ENCODE data around the gene SLC25A48.
"Not testable (repeated sequence)": the region's sequence is repeated elsewhere in the genome, so short reads cannot be mapped to it uniquely, and the experiment has no call there.

SLC25A48 gene

GRCh38 chr5:135857630-135858311 lies 23.3 kb downstream of the SLC25A48 start:
- DNase-seq (ENCODE audit: low read depth), result peak; percentile 98
- H3K4me3 ChIP-seq (ENCODE audit: low read depth, low read length), result peak overlapping the region; percentile 17; the same call in 1 of the 2 replicates
- TF ChIP-seq, protein P1, sequence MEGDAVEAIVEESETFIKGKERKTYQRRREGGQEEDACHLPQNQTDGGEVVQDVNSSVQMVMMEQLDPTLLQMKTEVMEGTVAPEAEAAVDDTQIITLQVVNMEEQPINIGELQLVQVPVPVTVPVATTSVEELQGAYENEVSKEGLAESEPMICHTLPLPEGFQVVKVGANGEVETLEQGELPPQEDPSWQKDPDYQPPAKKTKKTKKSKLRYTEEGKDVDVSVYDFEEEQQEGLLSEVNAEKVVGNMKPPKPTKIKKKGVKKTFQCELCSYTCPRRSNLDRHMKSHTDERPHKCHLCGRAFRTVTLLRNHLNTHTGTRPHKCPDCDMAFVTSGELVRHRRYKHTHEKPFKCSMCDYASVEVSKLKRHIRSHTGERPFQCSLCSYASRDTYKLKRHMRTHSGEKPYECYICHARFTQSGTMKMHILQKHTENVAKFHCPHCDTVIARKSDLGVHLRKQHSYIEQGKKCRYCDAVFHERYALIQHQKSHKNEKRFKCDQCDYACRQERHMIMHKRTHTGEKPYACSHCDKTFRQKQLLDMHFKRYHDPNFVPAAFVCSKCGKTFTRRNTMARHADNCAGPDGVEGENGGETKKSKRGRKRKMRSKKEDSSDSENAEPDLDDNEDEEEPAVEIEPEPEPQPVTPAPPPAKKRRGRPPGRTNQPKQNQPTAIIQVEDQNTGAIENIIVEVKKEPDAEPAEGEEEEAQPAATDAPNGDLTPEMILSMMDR (IDR thresholded peaks at IDR 0.05; ENCODE audit: control insufficient read depth, extremely low read depth, insufficient read depth), result no peak

- not testable (repeated sequence) for DNase-seq (ENCODE audit: low read depth); H3K4me3 ChIP-seq (ENCODE audit: low read depth, low read length)
These were observed 24.7 kb downstream of the SLC25A48 start for GRCh38 chr5:135859186-135859585.

DNA sequence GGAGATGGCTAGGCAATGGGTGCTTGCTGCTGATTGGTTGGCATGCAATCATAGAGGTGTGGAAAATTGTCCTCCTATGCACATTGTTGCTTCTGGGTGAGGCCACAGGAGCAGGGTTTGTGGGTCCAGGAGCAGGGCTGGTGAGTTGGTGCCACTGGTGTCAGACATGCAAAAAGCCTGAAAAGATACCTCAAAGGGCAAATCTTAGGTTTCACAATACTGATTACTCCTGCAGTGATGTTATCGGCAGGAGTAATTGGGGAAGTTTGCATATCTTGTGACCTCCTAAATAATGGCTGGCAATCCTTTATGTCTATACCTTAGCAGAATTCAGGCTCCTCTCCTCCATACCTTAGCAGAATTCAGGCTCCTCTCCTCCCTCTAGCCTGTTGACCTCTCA lies 25.2 kb downstream of the SLC25A48 start:
- DNase-seq (ENCODE audit: low read depth), result no peak
- no peak overlapping the region for H3K4me3 ChIP-seq (ENCODE audit: low read depth, low read length)
- TF ChIP-seq, protein P1 (IDR thresholded peaks at IDR 0.05; ENCODE audit: control insufficient read depth, extremely low read depth, insufficient read depth), result no peak

DNA sequence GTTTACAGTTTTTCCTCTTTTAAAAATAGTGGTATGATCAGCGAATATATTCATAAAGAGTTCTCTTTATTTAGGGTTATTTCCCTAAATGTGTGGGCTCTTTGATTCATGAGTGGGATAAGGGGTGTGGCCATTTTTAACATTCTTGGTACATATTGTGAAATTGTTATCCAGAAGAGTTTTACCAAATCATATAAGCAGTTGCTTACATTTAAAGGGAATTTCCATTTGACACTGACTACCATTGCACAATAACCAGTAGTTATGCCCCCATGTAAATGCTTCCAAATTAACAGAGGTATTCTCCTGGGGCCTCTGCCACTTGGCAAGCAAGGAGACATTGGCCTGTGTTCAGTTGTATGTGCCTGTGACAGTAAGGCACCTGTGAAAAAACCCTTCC lies 27.2 kb downstream of the SLC25A48 start:
- TF ChIP-seq, protein P1 (IDR thresholded peaks at IDR 0.05; ENCODE audit: control insufficient read depth, extremely low read depth, insufficient read depth), result no peak
- no peak for DNase-seq (ENCODE audit: low read depth)
- no peak overlapping the region for H3K4me3 ChIP-seq (ENCODE audit: low read depth, low read length)

DNA sequence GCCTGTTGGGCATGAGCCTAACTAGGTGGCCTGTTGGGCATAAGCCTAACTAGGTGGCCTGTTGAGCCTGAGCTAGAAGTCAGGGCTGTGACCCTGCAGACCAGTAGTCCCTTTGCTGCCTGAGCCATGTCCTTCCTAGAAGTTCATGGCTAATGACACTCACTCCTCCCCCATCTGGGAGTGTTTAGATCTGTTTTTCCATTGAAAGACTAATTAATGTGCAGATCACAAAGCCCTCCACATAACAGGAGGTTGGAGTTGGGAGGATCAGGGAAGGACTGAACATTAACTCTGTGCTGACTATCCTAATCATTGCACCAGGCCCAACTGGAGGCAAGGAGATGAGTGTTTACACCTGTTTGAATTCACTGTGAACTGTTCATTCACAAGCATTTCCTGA lies 27.6 kb downstream of the SLC25A48 start:
- TF ChIP-seq, protein P1 (IDR thresholded peaks at IDR 0.05; ENCODE audit: control insufficient read depth, extremely low read depth, insufficient read depth), result no peak
- DNase-seq (ENCODE audit: low read depth), result no peak
- H3K4me3 ChIP-seq (ENCODE audit: low read depth, low read length), result no peak overlapping the region

GRCh38 chr5:135862744-135863143 lies 28.3 kb downstream of the SLC25A48 start:
- TF ChIP-seq, protein P1 (IDR thresholded peaks at IDR 0.05; ENCODE audit: control insufficient read depth, extremely low read depth, insufficient read depth), result no peak
- H3K4me3 ChIP-seq (ENCODE audit: low read depth, low read length), result no peak overlapping the region
- DNase-seq (ENCODE audit: low read depth), result no peak

DNA sequence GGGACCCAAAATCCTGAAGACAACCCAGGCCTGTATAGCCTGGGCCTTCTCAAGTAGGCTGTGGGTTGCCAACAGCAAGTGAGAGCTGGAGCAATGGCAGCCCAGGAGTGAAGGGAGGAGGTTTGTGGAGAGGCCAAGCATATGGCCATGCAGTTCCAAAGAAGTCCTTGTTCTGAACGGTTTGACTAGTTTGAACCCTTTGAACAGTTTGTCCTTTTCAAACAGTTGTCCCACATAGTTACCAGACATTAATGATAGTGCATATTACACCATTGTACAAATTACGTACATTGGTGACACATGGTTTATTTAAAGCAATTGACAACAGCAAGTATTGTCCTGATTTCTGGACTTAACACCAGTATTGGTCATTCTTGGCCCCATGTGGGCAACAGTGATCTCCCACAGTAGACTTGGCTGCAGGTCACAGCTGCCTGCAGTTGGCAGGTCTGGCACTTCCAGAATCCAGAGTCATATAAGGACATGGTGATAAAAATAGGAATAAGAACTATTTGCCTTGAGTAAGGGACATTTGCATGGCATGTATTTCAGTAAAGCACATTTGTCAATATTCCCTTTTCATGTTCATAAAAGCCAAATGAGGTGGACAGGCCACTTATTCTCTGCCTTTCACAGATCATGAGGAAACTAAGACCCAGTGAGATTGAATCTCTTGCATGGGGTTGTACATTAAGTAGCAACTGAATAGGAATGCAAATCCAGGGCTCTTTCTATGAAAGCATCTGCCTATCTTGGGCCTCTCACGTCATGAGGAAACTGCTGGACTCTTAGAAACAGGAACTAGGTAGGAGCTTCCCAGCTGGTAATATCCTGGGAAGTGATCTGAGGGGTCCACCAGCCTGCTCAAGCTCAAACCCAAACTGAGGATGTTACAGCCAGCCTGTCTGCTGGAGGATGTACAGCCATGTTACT lies 30.3 kb downstream of the SLC25A48 start:
- DNase-seq (ENCODE audit: low read depth), result peak; percentile 57
- H3K4me3 ChIP-seq (ENCODE audit: low read depth, low read length), result no peak overlapping the region
- TF ChIP-seq, protein P1 (IDR thresholded peaks at IDR 0.05; ENCODE audit: control insufficient read depth, extremely low read depth, insufficient read depth), result no peak
